Endometrial microvascular endothelial cells (primary cell): ENCODE data around the gene RAB3GAP2. TPM values are rescaled to one million over a fixed set of nuclear protein-coding genes. Genes with fewer than 3 reads are reported as not detected.
"Not testable (repeated sequence)": the region's sequence is repeated elsewhere in the genome, so short reads cannot be mapped to it uniquely, and the experiment has no call there.

ENCODE experiments used
- in situ Hi-C: cut with HindIII; loops from 2 replicates; pipeline ENCODE4 v1.10.0; 2017; ENCODE audit warnings: low sequenced_read_pairs, low pct_unique_long_range_greater_than_20kb; ENCODE audit errors: inconsistent ontology term
- total RNA-seq: library from RNA; depleted of rRNA; stranded (reverse); fragments of >200 nt; gene quantifications from one replicate; pipeline ENCODE4 v1.2.3, GENCODE V29; 2015; ENCODE audit errors: inconsistent ontology term

The RAB3GAP2 gene
- total RNA-seq, result 29.3 TPM

GRCh38 chr1:220272047-220272840 lies at the start of gene RAB3GAP2:
Gene RAB3GAP2, minus strand, starts transcription at chr1:220272453. Its CDS starts 116 bp downstream, at chr1:220272337.
- in situ Hi-C loops, result no loop called here

GRCh38 chr1:220321758-220322157 lies 49.5 kb upstream of the RAB3GAP2 start:
- in situ Hi-C loops, result no loop called here

- in situ Hi-C loops, result no loop called here
These were observed 48.5 kb upstream of the RAB3GAP2 start for GRCh38 chr1:220320709-220321108.

- in situ Hi-C loops, result no loop called here
These were observed 46.4 kb upstream of the RAB3GAP2 start for GRCh38 chr1:220318673-220319072.

- in situ Hi-C loops, result no loop called here
These were observed 44.9 kb upstream of the RAB3GAP2 start for GRCh38 chr1:220317161-220317560.

GRCh38 chr1:220316305-220316704 lies 44.1 kb upstream of the RAB3GAP2 start:
- in situ Hi-C loops, result no loop called here

- in situ Hi-C loops, result no loop called here
These were observed 43.0 kb upstream of the RAB3GAP2 start for GRCh38 chr1:220315070-220315839.

GRCh38 chr1:220313576-220313975 lies 41.3 kb upstream of the RAB3GAP2 start:
- in situ Hi-C loops, result no loop called here

- in situ Hi-C loops, result not testable (repeated sequence)
These were observed 37.9 kb upstream of the RAB3GAP2 start for GRCh38 chr1:220310147-220310546.

- in situ Hi-C loops, result no loop called here
These were observed 35.4 kb upstream of the RAB3GAP2 start for GRCh38 chr1:220307607-220308006.

GRCh38 chr1:220306339-220306738 lies 34.1 kb upstream of the RAB3GAP2 start:
- in situ Hi-C loops, result no loop called here

GRCh38 chr1:220303871-220304270 lies 31.6 kb upstream of the RAB3GAP2 start:
- in situ Hi-C loops, result no loop called here

- in situ Hi-C loops, result no loop called here
These were observed 29.4 kb upstream of the RAB3GAP2 start for GRCh38 chr1:220301630-220302029.

GRCh38 chr1:220300442-220301121 lies 28.3 kb upstream of the RAB3GAP2 start:
- in situ Hi-C loops, result no loop called here

- in situ Hi-C loops, result no loop called here
These were observed 27.1 kb upstream of the RAB3GAP2 start for GRCh38 chr1:220299337-220299736.

GRCh38 chr1:220298470-220299205 lies 26.4 kb upstream of the RAB3GAP2 start:
- in situ Hi-C loops, result no loop called here

- in situ Hi-C loops, result no loop called here
These were observed 24.7 kb upstream of the RAB3GAP2 start for GRCh38 chr1:220296981-220297380.

- in situ Hi-C loops, result no loop called here
These were observed 22.6 kb upstream of the RAB3GAP2 start for GRCh38 chr1:220294846-220295301.

- in situ Hi-C loops, result no loop called here
These were observed 19.3 kb upstream of the RAB3GAP2 start for GRCh38 chr1:220291580-220291979.
